ENCODE results near the gene EVA1C. TPM values are rescaled to one million over a fixed set of nuclear protein-coding genes. Genes with fewer than 3 reads are reported as not detected.

The EVA1C gene
- total RNA-seq, 4 donors from 2014 or later: 22.4 to 35.1 (median 30.3) TPM

DNA sequence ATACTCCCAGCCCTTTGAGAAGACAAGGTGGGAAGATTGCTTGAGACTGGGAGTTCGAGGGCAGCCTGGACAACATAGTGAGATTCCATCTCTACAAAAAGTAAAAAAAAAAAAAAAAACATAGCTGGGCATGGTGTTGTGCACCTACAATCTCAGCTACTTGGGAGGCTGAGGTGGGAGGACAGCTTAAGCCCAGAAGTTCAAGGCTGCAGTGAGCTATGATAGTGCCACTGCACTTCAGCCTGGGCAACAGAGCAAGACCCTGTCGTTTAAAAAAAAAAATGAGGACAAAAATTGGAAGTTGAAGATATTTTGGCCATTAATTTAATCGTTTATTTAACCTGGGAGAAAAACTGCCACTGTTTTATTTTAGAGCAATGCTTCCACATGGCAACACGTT is 20.8 kb upstream of the EVA1C start:
- Histone ChIP-seq H3K4me1 (peaks cover 0 to 14% (median 4%) of the 10 kb centered on the region in 4 donors), H3K36me3 (no peaks in the 10 kb centered on the region), H3K27ac (no peak overlapping the region), H3K4me3 (peak overlapping the region in 3 of 4 donors; percentile 76 to 98 (median 94)), H3K9me3 (no peaks in the 10 kb centered on the region), H3K27me3 (no peaks in the 10 kb centered on the region)
- TF ChIP-seq CTCF (IDR thresholded peaks at IDR 0.05) (no peak), POLR2A (IDR thresholded peaks at IDR 0.05) (no peak)
- no peak for DNase-seq

DNA sequence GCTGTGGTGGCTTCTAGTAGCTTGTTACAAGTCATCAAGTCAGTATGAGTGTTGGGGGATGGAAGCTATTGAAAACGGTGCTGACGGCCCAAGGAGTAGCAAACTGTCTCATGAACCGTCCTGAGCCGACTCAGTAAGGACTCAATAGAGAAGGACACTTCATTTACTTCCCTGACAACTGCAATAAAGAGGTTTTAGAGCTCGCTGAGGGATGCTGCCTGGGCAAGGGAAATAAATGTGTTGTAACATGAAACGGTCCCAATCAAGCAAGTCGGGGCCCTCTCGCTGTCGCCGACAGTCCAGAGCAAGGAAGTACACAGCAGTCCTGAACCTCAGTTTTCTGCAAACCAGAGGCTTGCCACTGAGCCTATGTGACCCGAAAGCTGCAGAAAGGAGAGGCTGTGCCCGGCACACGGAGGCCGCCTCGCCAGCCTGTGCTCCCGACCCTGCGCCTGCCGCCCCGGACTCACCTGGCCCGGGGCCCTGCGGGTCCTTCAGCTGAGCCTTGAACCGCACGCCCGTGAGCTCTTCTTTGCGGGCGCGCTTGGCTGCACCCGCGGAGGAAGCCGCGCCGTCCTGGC is 20.1 kb upstream of the EVA1C start:
- no peaks in the 10 kb centered on the region for H3K9me3 ChIP-seq
- TF ChIP-seq CTCF (IDR thresholded peaks at IDR 0.05) (no peak), POLR2A (IDR thresholded peaks at IDR 0.05) (no peak)
- no peaks in the 10 kb centered on the region for H3K27me3 ChIP-seq
- DNase-seq: no peak
- peak overlapping the region in 1 of 4 donors; percentile 84 for H3K27ac ChIP-seq
- H3K36me3 ChIP-seq: no peaks in the 10 kb centered on the region
- H3K4me1 ChIP-seq: peaks cover 0 to 14% (median 4%) of the 10 kb centered on the region in 4 donors
- H3K4me3 ChIP-seq: peak overlapping the region; percentile 55 to 98 (median 85)

DNA sequence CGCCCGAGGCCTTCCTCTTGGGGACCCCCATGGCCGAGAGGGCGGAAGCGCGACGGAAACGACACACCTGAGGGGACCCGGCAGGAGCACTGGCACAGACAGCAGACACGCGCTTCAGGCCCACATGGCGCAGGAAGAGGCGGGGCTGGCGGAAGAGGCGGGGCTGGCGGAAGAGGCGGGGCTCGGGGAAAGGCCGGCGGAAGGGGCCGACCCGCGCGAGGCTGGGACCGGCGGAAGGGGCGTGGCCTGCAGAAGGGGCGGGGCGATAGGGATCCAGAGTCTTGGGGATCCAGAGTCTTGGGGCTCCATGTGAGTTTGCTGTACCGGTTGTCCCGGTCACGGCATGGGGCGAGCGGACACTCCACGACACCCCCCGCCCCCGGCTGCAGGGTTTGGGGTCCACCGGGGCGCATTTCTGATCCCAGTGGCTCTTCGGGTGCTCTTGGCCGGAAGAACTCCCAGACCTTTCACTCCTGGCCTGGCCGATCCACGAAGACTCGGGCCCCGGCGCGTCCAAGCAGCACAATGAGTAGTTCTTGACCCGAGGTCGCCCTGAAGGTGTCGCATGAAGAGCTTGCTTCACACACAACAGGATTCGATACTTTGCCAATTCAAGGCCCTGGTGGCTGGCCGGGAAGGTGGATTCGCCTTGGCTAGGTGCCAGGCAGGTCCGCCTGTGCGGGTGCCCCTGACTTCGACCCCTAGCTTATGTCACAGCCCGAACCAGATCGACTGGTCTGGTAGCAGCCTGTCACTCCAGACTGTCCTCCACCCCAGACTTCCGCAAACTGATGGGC is 19.4 kb upstream of the EVA1C start, which contains the start of gene URB1:
Gene URB1 (minus strand): TSS at position 133 of the 797 bp plus-strand sequence. CDS start 102 bp downstream, at position 31.
- TF ChIP-seq CTCF (IDR thresholded peaks at IDR 0.05): peak in 2 of 6 experiments; percentile 17 to 36
- peak; percentile 75 to 88 for TF ChIP-seq POLR2A (IDR thresholded peaks at IDR 0.05)
- peak; percentile 91 to 99 (median 96) for DNase-seq
- Histone ChIP-seq H3K27me3 (no peaks in the 10 kb centered on the region), H3K27ac (peak within 1 kb of the TSS; percentile 73 to 92 (median 86)), H3K4me1 (peaks cover 0 to 14% (median 4%) of the 10 kb centered on the region in 4 donors), H3K4me3 (peak within 1 kb of the TSS; percentile 55 to 98 (median 85)), H3K9me3 (no peaks in the 10 kb centered on the region), H3K36me3 (no peaks in the 10 kb centered on the region)

GRCh38 chr21:32393677-32394001 is 18.9 kb upstream of the EVA1C start:
- Histone ChIP-seq H3K36me3 (no peaks in the 10 kb centered on the region), H3K9me3 (no peaks in the 10 kb centered on the region), H3K4me3 (peak overlapping the region; percentile 55 to 98 (median 85)), H3K27me3 (no peaks in the 10 kb centered on the region), H3K4me1 (peaks cover 0 to 14% (median 4%) of the 10 kb centered on the region in 4 donors), H3K27ac (peak overlapping the region; percentile 73 to 92 (median 86))
- no peak for DNase-seq
- TF ChIP-seq POLR2A (IDR thresholded peaks at IDR 0.05) (no peak), CTCF (IDR thresholded peaks at IDR 0.05) (no peak)

DNA sequence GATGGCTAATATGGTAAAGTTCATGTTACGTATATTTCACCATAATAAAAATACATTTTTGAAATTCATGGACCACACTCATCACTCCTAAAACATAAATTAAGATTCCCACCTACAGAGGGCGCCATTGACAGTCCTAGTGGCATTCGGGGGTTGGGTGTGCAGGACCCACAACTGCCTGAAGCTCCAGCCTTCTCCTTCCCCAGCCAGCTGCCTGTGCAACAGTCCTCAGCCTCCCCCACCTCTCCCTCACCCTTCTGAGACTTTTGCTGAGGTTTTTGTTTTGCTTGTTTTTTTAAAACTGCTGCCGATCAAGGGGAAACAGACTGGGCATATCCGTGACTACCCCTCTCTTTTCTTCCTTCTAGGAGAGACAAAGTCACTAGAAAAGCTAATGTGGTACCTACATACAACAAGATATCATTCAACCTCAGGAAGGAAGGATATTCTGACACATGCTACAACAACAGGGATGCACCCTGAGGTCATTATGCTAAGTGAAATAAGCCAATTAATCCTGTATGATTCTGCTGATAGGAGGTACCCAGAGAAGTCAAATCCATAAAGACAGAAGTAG is 9.2 kb upstream of the EVA1C start:
- no peak overlapping the region for H3K4me3 ChIP-seq
- DNase-seq: peak in 1 of 3 donors; percentile 68
- H3K36me3 ChIP-seq: no peaks in the 10 kb centered on the region
- no peak overlapping the region for H3K27ac ChIP-seq
- peaks cover 0 to 8% (median 0%) of the 10 kb centered on the region in 4 donors for H3K4me1 ChIP-seq
- H3K27me3 ChIP-seq: no peaks in the 10 kb centered on the region
- TF ChIP-seq CTCF (IDR thresholded peaks at IDR 0.05): peak in 4 of 6 experiments; percentile 58 to 71 (median 68)
- no peak for TF ChIP-seq POLR2A (IDR thresholded peaks at IDR 0.05)
- no peaks in the 10 kb centered on the region for H3K9me3 ChIP-seq
